Measurements from ENCODE around the gene TBC1D2B.

DNA sequence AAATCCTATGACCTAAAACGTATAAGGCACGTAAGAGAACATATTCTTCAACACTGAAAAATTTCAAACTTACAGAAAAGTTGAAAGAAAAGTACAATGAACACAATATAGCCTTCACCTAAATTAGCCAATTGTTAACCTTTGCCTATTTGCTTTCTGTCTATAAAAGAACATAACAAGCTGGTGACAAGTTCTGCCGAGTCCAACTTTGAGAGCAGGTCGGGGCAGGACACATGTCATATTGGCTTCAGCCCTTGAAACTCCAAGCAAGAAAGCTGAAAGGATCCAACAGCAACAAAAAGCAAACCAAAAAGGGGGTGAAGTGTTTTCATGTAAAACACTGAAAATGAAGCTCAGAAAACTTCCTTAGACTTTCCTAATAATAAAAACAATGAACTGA, 59.1 kb downstream of the TBC1D2B start:
- TF ChIP-seq ZNF384 (IDR thresholded peaks at IDR 0.05) (no peak), BHLHE40 (IDR thresholded peaks at IDR 0.05; ENCODE audit: borderline replicate concordance) (no peak), SP1 (IDR thresholded peaks at IDR 0.05) (no peak), CTBP1 (IDR thresholded peaks at IDR 0.05; ENCODE audit: borderline replicate concordance) (no peak), HDGF (IDR thresholded peaks at IDR 0.05; ENCODE audit: borderline replicate concordance) (no peak), FOXK2 (IDR thresholded peaks at IDR 0.05) (no peak)
- TF ChIP-seq, protein P1, sequence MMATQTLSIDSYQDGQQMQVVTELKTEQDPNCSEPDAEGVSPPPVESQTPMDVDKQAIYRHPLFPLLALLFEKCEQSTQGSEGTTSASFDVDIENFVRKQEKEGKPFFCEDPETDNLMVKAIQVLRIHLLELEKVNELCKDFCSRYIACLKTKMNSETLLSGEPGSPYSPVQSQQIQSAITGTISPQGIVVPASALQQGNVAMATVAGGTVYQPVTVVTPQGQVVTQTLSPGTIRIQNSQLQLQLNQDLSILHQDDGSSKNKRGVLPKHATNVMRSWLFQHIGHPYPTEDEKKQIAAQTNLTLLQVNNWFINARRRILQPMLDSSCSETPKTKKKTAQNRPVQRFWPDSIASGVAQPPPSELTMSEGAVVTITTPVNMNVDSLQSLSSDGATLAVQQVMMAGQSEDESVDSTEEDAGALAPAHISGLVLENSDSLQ (IDR thresholded peaks at IDR 0.05), result no peak

All from HEK293T (cell line).